ENCODE results near the gene DLL4.

Gene DLL4

GRCh38 chr15:40925863-40926658, 3.1 kb upstream of the DLL4 start:
- DNase-seq (ENCODE audit: low read depth, low spot score) = no peak
- no peak overlapping the region for H3K27ac ChIP-seq

- no peak overlapping the region for H3K27ac ChIP-seq
- no peak for DNase-seq (ENCODE audit: low read depth, low spot score)
Observed at GRCh38 chr15:40926659-40927494, 2.3 kb upstream of the DLL4 start.

- no peak overlapping the region for H3K27ac ChIP-seq
Observed at GRCh38 chr15:40927495-40927872, 1.7 kb upstream of the DLL4 start.

GRCh38 chr15:40927873-40928806, 1.0 kb upstream of the DLL4 start:
- no peak overlapping the region for H3K27ac ChIP-seq
- no peak for DNase-seq (ENCODE audit: low read depth, low spot score)

More at GRCh38 chr15:40927495-40927872, 1.7 kb upstream of the DLL4 start:
- no peak for DNase-seq (ENCODE audit: low read depth, low spot score)

GRCh38 chr15:40929660-40930429, 705 bp downstream of the DLL4 start:
- no peak for DNase-seq (ENCODE audit: low read depth, low spot score)
- H3K27ac ChIP-seq = no peak overlapping the region

- no peak for DNase-seq (ENCODE audit: low read depth, low spot score)
- no peak overlapping the region for H3K27ac ChIP-seq
Observed at GRCh38 chr15:40930430-40931299, 1.5 kb downstream of the DLL4 start.

DNA sequence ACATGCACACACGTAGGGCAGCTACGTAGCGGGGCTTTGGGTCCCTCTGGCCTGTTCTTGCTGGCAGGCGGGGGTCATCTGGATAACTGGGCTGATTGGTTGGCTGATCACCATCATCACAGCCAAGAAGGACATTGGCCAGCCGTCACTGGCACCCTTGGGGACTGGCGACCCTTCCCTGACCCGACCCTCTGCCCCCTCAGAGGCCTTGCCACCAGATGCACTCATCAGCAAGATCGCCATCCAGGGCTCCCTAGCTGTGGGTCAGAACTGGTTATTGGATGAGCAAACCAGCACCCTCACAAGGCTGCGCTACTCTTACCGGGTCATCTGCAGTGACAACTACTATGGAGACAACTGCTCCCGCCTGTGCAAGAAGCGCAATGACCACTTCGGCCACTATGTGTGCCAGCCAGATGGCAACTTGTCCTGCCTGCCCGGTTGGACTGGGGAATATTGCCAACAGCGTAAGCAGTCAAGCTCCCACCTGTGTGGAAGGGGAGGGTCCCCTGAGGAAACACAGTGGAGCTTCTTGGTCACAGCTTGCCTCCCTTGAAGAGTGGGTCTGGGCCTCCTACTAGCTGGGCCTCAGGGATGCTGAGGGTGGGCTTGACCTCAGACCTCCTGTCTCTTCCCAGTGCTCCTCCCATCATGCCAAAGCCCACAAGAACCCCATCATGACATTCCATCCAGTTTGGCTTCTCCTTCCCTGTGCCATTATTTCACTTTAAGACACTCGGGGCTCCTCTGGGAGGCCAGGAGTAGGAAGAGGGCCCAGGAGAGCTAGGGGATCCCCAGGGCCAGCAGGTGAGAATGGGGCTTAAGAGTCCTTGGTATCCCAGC, 2.4 kb downstream of the DLL4 start:
- no peak for DNase-seq (ENCODE audit: low read depth, low spot score)
- H3K27ac ChIP-seq = no peak overlapping the region

- no peak for DNase-seq (ENCODE audit: low read depth, low spot score)
Observed at GRCh38 chr15:40932156-40932555, 3.0 kb downstream of the DLL4 start.

GRCh38 chr15:40932649-40933516, 3.7 kb downstream of the DLL4 start:
- no peak overlapping the region for H3K27ac ChIP-seq
- no peak for DNase-seq (ENCODE audit: low read depth, low spot score)

More at GRCh38 chr15:40932156-40932555, 3.0 kb downstream of the DLL4 start:
- no peak overlapping the region for H3K27ac ChIP-seq

DNA sequence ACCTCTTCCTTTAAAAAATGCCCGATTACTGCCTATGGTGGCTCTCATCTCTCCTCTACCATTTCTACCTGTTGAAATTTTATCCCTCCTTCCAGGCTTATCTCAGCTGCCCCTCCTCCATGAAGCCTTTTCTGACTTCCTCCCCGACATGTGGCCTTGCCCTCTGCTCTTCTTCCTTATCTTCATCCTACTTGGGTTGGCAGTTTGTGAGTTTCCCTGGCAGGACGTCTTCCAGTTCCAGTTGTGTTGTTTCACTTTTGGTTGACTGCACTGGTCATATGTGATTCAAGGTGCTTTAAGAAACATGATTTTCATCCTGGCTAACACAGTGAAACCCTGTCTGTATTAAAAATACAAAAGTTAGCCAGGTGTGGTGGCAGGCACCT, 4.4 kb downstream of the DLL4 start:
- no peak overlapping the region for H3K27ac ChIP-seq
- DNase-seq (ENCODE audit: low read depth, low spot score) = no peak

- H3K27ac ChIP-seq = no peak overlapping the region
- DNase-seq (ENCODE audit: low read depth, low spot score) = no peak
Observed at GRCh38 chr15:40934457-40934856, 5.3 kb downstream of the DLL4 start.

DNA sequence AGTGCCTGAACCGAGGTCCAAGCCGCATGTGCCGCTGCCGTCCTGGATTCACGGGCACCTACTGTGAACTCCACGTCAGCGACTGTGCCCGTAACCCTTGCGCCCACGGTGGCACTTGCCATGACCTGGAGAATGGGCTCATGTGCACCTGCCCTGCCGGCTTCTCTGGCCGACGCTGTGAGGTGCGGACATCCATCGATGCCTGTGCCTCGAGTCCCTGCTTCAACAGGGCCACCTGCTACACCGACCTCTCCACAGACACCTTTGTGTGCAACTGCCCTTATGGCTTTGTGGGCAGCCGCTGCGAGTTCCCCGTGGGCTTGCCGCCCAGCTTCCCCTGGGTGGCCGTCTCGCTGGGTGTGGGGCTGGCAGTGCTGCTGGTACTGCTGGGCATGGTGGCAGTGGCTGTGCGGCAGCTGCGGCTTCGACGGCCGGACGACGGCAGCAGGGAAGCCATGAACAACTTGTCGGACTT, 7.1 kb downstream of the DLL4 start:
- H3K27ac ChIP-seq = no peak overlapping the region
- no peak for DNase-seq (ENCODE audit: low read depth, low spot score)

- no peak overlapping the region for H3K27ac ChIP-seq
- DNase-seq (ENCODE audit: low read depth, low spot score) = no peak
Observed at GRCh38 chr15:40936709-40937666, 7.8 kb downstream of the DLL4 start.

DNA sequence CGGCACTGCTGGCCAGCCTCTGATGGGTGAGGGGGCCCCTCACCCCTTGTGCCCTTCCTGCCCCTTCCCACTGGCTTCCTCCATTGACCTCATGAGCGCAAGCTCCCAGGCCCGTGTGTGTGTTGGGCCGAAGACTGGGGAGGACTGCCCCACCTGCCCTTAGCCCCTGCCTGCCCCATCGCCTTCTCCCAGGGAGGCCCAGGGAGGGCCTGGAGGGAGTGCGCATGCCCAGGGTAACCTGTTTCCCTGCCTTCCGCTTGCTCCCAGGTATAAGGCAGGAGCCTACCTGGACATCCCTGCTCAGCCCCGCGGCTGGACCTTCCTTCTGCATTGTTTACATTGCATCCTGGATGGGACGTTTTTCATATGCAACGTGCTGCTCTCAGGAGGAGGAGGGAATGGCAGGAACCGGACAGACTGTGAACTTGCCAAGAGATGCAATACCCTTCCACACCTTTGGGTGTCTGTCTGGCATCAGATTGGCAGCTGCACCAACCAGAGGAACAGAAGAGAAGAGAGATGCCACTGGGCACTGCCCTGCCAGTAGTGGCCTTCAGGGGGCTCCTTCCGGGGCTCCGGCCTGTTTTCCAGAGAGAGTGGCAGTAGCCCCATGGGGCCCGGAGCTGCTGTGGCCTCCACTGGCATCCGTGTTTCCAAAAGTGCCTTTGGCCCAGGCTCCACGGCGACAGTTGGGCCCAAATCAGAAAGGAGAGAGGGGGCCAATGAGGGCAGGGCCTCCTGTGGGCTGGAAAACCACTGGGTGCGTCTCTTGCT, 8.8 kb downstream of the DLL4 start:
- H3K27ac ChIP-seq = no peak overlapping the region
- no peak for DNase-seq (ENCODE audit: low read depth, low spot score)

GRCh38 chr15:40938536-40938870, 9.4 kb downstream of the DLL4 start:
- no peak overlapping the region for H3K27ac ChIP-seq

More at GRCh38 chr15:40938536-40938870, 9.4 kb downstream of the DLL4 start:
- no peak for DNase-seq (ENCODE audit: low read depth, low spot score)
